Lower lobe of right lung (tissue), 2 donors: Measurements from ENCODE around the gene RAP2C. TPM values are rescaled to one million over a fixed set of nuclear protein-coding genes. Genes with fewer than 3 reads are reported as not detected.

ENCODE experiments used
- ATAC-seq, 2 donors: fragments of 200-7000 bp; cut with Tn5 transposase; one replicate each; pipeline ENCODE4 v1.9.1; 2020 to 2022; ENCODE audit warnings: mild to moderate bottlenecking in 2 of 2, moderate library complexity in 2 of 2
- DNase-seq: peaks from one replicate; pipeline ENCODE4 v3.0.0-alpha.2; 2020
- H3K27ac ChIP-seq: fragments of 200-600 bp; one replicate; pipeline ENCODE4 v1.8.0; 2022
- H3K27me3 ChIP-seq: fragments of 200-600 bp; one replicate; pipeline ENCODE4 v1.8.0; 2022; ENCODE audit warnings: low read depth
- H3K36me3 ChIP-seq: fragments of 200-600 bp; one replicate; pipeline ENCODE4 v1.8.0; 2022; ENCODE audit warnings: mild to moderate bottlenecking
- H3K4me1 ChIP-seq: fragments of 200-600 bp; one replicate; pipeline ENCODE4 v1.8.0; 2022
- H3K4me3 ChIP-seq: fragments of 200-600 bp; one replicate; pipeline ENCODE4 v1.8.0; 2022; ENCODE audit warnings: mild to moderate bottlenecking
- H3K9me3 ChIP-seq: fragments of 200-600 bp; one replicate; pipeline ENCODE4 v1.8.0; 2022
- CTCF ChIP-seq: fragments of 200-600 bp; IDR thresholded peaks from one replicate; pipeline ENCODE4 v1.8.0; 2022; ENCODE audit warnings: antibody characterized with exemption, mild to moderate bottlenecking
- intact Hi-C: fragments of 100-400 bp; cut with DNase I; formaldehyde crosslinking; loops from one replicate; pipeline ENCODE4 v1.11.0; 2022
- total RNA-seq: library from RNA; stranded (reverse); fragmentation: NEBNext Ultra II Directional; extraction: Animal tissue kit (Norgen Biotek cat#: 25700); gene quantifications from one replicate; pipeline ENCODE4 v1.2.1, GENCODE V29; 2021
- donor health status: DM: no; HTN: yes; CAD: no; lungs with severe emphysema.

The RAP2C gene
- total RNA-seq, 1 donor from 2014 or later = 27.4 TPM

- no peak for ATAC-seq
These were observed 4.7 kb downstream of the RAP2C start for GRCh38 chrX:132214518-132214917.

GRCh38 chrX:132209527-132209926 is 9.7 kb downstream of the RAP2C start:
- no peak for TF ChIP-seq CTCF
- ATAC-seq = no peak

More at GRCh38 chrX:132214518-132214917, 4.7 kb downstream of the RAP2C start:
- no peak for DNase-seq
- Histone ChIP-seq H3K27ac (no peak overlapping the region), H3K27me3 (no peaks in the 10 kb centered on the region), H3K4me1 (peaks cover 25% of the 10 kb centered on the region), H3K9me3 (no peaks in the 10 kb centered on the region), H3K4me3 (no peak overlapping the region), H3K36me3 (peaks cover 20% of the 10 kb centered on the region)
- TF ChIP-seq CTCF = no peak
- intact Hi-C loops = no loop called here

GRCh38 chrX:132208422-132208821 is 10.8 kb downstream of the RAP2C start:
- DNase-seq (no peak), ATAC-seq (no peak)
- H3K4me3 ChIP-seq = no peak overlapping the region
- no peaks in the 10 kb centered on the region for H3K9me3 ChIP-seq
- no peak for TF ChIP-seq CTCF
- peaks cover 4% of the 10 kb centered on the region for H3K4me1 ChIP-seq
- H3K27ac ChIP-seq = no peak overlapping the region
- H3K27me3 ChIP-seq = no peaks in the 10 kb centered on the region
- peaks cover 30% of the 10 kb centered on the region for H3K36me3 ChIP-seq
- intact Hi-C loops = no loop called here

More at GRCh38 chrX:132209527-132209926, 9.7 kb downstream of the RAP2C start:
- intact Hi-C loops = no loop called here
- H3K4me1 ChIP-seq = peaks cover 7% of the 10 kb centered on the region
- peaks cover 34% of the 10 kb centered on the region for H3K36me3 ChIP-seq
- H3K9me3 ChIP-seq = no peaks in the 10 kb centered on the region
- H3K4me3 ChIP-seq = no peak overlapping the region
- no peak for DNase-seq
- no peak overlapping the region for H3K27ac ChIP-seq
- no peaks in the 10 kb centered on the region for H3K27me3 ChIP-seq

- ATAC-seq = no peak
- no peak for DNase-seq
- intact Hi-C loops = no loop called here
- H3K9me3 ChIP-seq = no peaks in the 10 kb centered on the region
- TF ChIP-seq CTCF = no peak
- H3K27me3 ChIP-seq = no peaks in the 10 kb centered on the region
- H3K4me3 ChIP-seq = no peak overlapping the region
- H3K36me3 ChIP-seq = peaks cover 26% of the 10 kb centered on the region
- peaks cover 4% of the 10 kb centered on the region for H3K4me1 ChIP-seq
- no peak overlapping the region for H3K27ac ChIP-seq
These were observed 11.3 kb downstream of the RAP2C start for GRCh38 chrX:132207996-132208395.

- no peak overlapping the region for H3K27ac ChIP-seq
- DNase-seq = no peak
- TF ChIP-seq CTCF = no peak
- peaks cover 4% of the 10 kb centered on the region for H3K4me1 ChIP-seq
- H3K9me3 ChIP-seq = no peaks in the 10 kb centered on the region
- intact Hi-C loops = no loop called here
- H3K27me3 ChIP-seq = no peaks in the 10 kb centered on the region
- H3K4me3 ChIP-seq = no peak overlapping the region
- peaks cover 18% of the 10 kb centered on the region for H3K36me3 ChIP-seq
- ATAC-seq = no peak
These were observed 13.0 kb downstream of the RAP2C start for GRCh38 chrX:132206259-132206658.

GRCh38 chrX:132204629-132205028 is 14.6 kb downstream of the RAP2C start:
- no peak for ATAC-seq
- Histone ChIP-seq H3K9me3 (no peaks in the 10 kb centered on the region), H3K4me3 (no peak overlapping the region), H3K36me3 (peaks cover 18% of the 10 kb centered on the region), H3K4me1 (peaks cover 4% of the 10 kb centered on the region), H3K27me3 (no peaks in the 10 kb centered on the region), H3K27ac (no peak overlapping the region)
- TF ChIP-seq CTCF = no peak
- no peak for DNase-seq
- intact Hi-C loops = no loop called here
